Mucosa of descending colon (tissue), 3 donors: ENCODE measurements around the gene KCNH5. TPM values are rescaled to one million over a fixed set of nuclear protein-coding genes. Genes with fewer than 3 reads are reported as not detected.

Experiments used
- ATAC-seq: fragments of 200-7000 bp; cut with Tn5 transposase; one replicate; pipeline ENCODE4 v1.9.1; 2020; ENCODE audit warnings: mild to moderate bottlenecking, moderate library complexity
- DNase-seq, 3 donors: peaks; one replicate each; pipeline ENCODE4 v3.0.0-alpha.2; 2020
- H3K36me3 ChIP-seq: fragments of 200-600 bp; one replicate; pipeline ENCODE4 v1.8.0; 2021; ENCODE audit warnings: low read depth, mild to moderate bottlenecking
- H3K4me1 ChIP-seq: fragments of 200-600 bp; one replicate; pipeline ENCODE4 v1.8.0; 2021; ENCODE audit warnings: low read depth, mild to moderate bottlenecking
- H3K4me3 ChIP-seq: fragments of 200-600 bp; one replicate; pipeline ENCODE4 v1.8.0; 2021; ENCODE audit warnings: mild to moderate bottlenecking
- H3K9me3 ChIP-seq: fragments of 200-600 bp; one replicate; pipeline ENCODE4 v1.8.0; 2021; ENCODE audit warnings: mild to moderate bottlenecking
- intact Hi-C, 2 donors: fragments of 100-400 bp; cut with DNase I in 1 of 2; cut with micrococcal nuclease in 1 of 2; formaldehyde crosslinking; loops; one replicate each; pipeline versions ENCODE4 v1.11.0 to v1.11.1; 2022; cut with DNase I, micrococcal nuclease
- total RNA-seq, 3 donors: library from RNA; stranded (reverse); fragmentation: NEBNext Ultra II Directional in 2 of 3; extraction: Animal tissue kit (Norgen Biotek cat#: 25700) in 2 of 3; gene quantifications; one replicate each; pipeline versions ENCODE4 v1.2.1 to v1.2.4, GENCODE V29; 2021 to 2023
- TF ChIP-seq, protein P1 (sequence below): fragments of 200-600 bp; IDR thresholded peaks from one replicate; pipeline ENCODE4 v1.8.0; 2022; ENCODE audit warnings: antibody characterized with exemption, mild to moderate bottlenecking
- donor health status: DM: no; HTN: no; CAD: no; lungs with moderate emphysema.
- donor health status: DM: no; HTN: no; CAD: no.
- donor health status: DM: no; HTN: yes; CAD: no.

The KCNH5 gene
- total RNA-seq, 3 donors from 2014 or later, result 0.28 TPM; not detected in 2

GRCh38 chr14:62854951-62855350 lies 190.3 kb downstream of the KCNH5 start:
- H3K4me1 ChIP-seq, result no peaks in the 10 kb centered on the region
- peaks cover 20% of the 10 kb centered on the region for H3K9me3 ChIP-seq
- TF ChIP-seq, protein P1, sequence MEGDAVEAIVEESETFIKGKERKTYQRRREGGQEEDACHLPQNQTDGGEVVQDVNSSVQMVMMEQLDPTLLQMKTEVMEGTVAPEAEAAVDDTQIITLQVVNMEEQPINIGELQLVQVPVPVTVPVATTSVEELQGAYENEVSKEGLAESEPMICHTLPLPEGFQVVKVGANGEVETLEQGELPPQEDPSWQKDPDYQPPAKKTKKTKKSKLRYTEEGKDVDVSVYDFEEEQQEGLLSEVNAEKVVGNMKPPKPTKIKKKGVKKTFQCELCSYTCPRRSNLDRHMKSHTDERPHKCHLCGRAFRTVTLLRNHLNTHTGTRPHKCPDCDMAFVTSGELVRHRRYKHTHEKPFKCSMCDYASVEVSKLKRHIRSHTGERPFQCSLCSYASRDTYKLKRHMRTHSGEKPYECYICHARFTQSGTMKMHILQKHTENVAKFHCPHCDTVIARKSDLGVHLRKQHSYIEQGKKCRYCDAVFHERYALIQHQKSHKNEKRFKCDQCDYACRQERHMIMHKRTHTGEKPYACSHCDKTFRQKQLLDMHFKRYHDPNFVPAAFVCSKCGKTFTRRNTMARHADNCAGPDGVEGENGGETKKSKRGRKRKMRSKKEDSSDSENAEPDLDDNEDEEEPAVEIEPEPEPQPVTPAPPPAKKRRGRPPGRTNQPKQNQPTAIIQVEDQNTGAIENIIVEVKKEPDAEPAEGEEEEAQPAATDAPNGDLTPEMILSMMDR, result no peak
- no peak overlapping the region for H3K4me3 ChIP-seq
- no peak for DNase-seq
- intact Hi-C loops, result no loop called here
- ATAC-seq, result no peak
- no peaks in the 10 kb centered on the region for H3K36me3 ChIP-seq

- TF ChIP-seq, protein P1, result no peak
- Histone ChIP-seq H3K9me3 (peaks cover 13% of the 10 kb centered on the region), H3K36me3 (no peaks in the 10 kb centered on the region), H3K4me1 (no peaks in the 10 kb centered on the region), H3K4me3 (no peak overlapping the region)
- ATAC-seq, result no peak
- intact Hi-C loops, result no loop called here
- no peak for DNase-seq
Measured at GRCh38 chr14:62847168-62847567, 198.1 kb downstream of the KCNH5 start.

DNA sequence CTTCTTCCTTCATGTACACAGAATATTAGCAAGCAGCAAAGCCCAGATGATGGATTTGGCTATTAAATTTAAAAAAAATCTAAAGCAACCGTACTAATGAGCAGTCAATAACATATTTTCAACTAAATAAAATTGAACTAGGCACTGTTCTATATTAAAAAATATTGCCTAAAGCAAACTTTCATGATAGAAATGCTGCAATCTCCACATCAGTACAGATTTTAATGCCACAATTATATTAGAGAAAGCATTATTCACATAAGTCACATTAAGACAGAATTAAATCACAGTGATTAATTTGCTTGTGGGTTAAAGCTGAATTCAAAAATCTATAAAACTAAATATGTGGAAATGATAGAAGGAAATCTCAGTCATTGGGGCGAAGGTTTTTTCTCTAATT lies 200.7 kb downstream of the KCNH5 start:
- DNase-seq (no peak), ATAC-seq (no peak)
- Histone ChIP-seq H3K4me3 (no peak overlapping the region), H3K9me3 (peaks cover 13% of the 10 kb centered on the region), H3K36me3 (no peaks in the 10 kb centered on the region), H3K4me1 (no peaks in the 10 kb centered on the region)
- intact Hi-C loops, result no loop called here
- TF ChIP-seq, protein P1, result no peak

DNA sequence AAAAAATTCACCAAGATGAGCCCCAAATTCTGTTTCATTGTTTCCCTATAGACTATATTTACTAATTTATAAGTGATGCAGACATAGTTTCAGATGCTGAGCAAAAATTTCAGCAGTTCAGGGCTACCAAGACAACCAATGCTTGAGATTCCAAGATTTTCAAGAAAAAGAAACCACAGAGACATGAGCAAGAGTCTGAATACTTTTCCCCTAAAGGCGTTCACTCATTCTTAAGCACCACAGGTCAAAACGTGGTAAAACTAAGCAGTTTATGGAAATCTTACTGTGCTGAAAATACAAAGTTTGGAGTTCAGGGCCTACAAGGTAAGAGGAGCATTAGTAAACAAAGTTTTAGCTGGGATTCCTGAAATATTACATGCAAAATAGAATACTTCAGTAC lies 221.2 kb downstream of the KCNH5 start:
- H3K4me1 ChIP-seq, result no peaks in the 10 kb centered on the region
- no peak overlapping the region for H3K4me3 ChIP-seq
- no peak for ATAC-seq
- H3K36me3 ChIP-seq, result no peaks in the 10 kb centered on the region
- peaks cover 25% of the 10 kb centered on the region for H3K9me3 ChIP-seq
- intact Hi-C loops, result no loop called here
- TF ChIP-seq, protein P1, result no peak
- DNase-seq, result no peak

- intact Hi-C loops, result no loop called here
Measured at GRCh38 chr14:62819931-62820330, 225.3 kb downstream of the KCNH5 start.

More at GRCh38 chr14:62819931-62820330, 225.3 kb downstream of the KCNH5 start:
- Histone ChIP-seq H3K9me3 (peaks cover 16% of the 10 kb centered on the region), H3K4me3 (no peak overlapping the region), H3K36me3 (no peaks in the 10 kb centered on the region), H3K4me1 (no peaks in the 10 kb centered on the region)
- ATAC-seq, result no peak
- TF ChIP-seq, protein P1, result no peak
- no peak for DNase-seq
